RWPE2 (cell line): ENCODE data around the gene HDGFL2.

ENCODE experiments used
- ATAC-seq: fragments of 200-7000 bp; cut with Tn5 transposase; 3 replicates; pipeline ENCODE4 v1.9.1; 2021; ENCODE audit warnings: low read depth
- DNase-seq: peaks from one replicate; pipeline ENCODE4 v3.0.0-alpha.2; 2020; ENCODE audit warnings: low spot score
- H3K27ac ChIP-seq: fragments of 450-650 bp; 2 replicates; pipeline ENCODE4 v1.5.1; 2017; ENCODE audit warnings: mild to moderate bottlenecking; ENCODE audit not compliant: poor library complexity, severe bottlenecking
- H3K27me3 ChIP-seq: fragments of 250-450 bp; sonication (Bioruptor Pico); 2 replicates; pipeline ENCODE4 v1.5.1; 2021; ENCODE audit warnings: mild to moderate bottlenecking, moderate library complexity; ENCODE audit not compliant: insufficient read depth, poor library complexity, severe bottlenecking
- H3K36me3 ChIP-seq: fragments of 250-450 bp; sonication (Bioruptor Pico); 2 replicates; pipeline ENCODE4 v1.5.1; 2020; ENCODE audit warnings: low read depth, mild to moderate bottlenecking, moderate library complexity
- H3K4me1 ChIP-seq: fragments of 250-450 bp; sonication (Bioruptor Pico); 2 replicates; pipeline ENCODE4 v1.5.1; 2021; ENCODE audit warnings: mild to moderate bottlenecking, moderate library complexity; ENCODE audit not compliant: insufficient read depth, poor library complexity, severe bottlenecking
- H3K4me3 ChIP-seq: fragments of 250-450 bp; sonication (Bioruptor Pico); 2 replicates; pipeline ENCODE4 v1.5.1; 2021; ENCODE audit warnings: mild to moderate bottlenecking, moderate library complexity; ENCODE audit not compliant: severe bottlenecking
- H3K9me3 ChIP-seq: fragments of 250-450 bp; sonication (Bioruptor Pico); 2 replicates; pipeline ENCODE4 v1.5.1; 2021; ENCODE audit warnings: mild to moderate bottlenecking, moderate library complexity; ENCODE audit not compliant: severe bottlenecking
- TF ChIP-seq, protein P1 (sequence below): fragments of 450-650 bp; IDR thresholded peaks from one replicate; pipeline ENCODE4 v1.5.1; 2017; ENCODE audit warnings: mild to moderate bottlenecking, moderate library complexity; ENCODE audit not compliant: poor library complexity, severe bottlenecking

Gene HDGFL2

DNA sequence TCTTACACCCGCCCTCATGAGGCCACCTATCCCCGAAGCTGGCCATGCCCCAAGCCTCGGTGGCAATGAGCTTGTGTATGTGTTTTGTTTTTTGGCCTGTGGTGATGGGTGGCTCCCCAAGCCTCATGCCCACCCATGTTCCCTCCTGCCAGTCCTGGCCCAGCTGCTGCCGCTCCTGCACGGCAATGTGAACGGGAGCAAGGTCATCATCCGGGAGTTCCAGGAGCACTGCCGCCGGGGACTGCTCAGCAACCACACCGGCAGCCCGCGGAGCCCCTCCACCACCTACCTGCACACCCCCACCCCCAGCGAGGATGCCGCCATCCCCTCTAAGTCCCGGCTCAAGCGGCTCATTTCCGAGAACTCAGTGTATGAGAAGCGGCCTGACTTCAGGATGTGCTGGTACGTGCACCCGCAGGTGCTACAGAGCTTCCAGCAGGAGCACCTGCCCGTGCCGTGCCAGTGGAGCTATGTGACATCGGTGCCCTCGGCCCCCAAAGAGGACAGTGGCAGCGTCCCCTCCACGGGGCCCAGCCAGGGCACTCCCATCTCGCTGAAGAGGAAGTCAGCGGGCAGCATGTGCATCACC is 39.1 kb upstream of the HDGFL2 start:
- TF ChIP-seq, protein P1, sequence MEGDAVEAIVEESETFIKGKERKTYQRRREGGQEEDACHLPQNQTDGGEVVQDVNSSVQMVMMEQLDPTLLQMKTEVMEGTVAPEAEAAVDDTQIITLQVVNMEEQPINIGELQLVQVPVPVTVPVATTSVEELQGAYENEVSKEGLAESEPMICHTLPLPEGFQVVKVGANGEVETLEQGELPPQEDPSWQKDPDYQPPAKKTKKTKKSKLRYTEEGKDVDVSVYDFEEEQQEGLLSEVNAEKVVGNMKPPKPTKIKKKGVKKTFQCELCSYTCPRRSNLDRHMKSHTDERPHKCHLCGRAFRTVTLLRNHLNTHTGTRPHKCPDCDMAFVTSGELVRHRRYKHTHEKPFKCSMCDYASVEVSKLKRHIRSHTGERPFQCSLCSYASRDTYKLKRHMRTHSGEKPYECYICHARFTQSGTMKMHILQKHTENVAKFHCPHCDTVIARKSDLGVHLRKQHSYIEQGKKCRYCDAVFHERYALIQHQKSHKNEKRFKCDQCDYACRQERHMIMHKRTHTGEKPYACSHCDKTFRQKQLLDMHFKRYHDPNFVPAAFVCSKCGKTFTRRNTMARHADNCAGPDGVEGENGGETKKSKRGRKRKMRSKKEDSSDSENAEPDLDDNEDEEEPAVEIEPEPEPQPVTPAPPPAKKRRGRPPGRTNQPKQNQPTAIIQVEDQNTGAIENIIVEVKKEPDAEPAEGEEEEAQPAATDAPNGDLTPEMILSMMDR: no peak
- Histone ChIP-seq H3K4me3 (no peak overlapping the region), H3K27ac (no peak overlapping the region), H3K36me3 (peaks cover 57% of the 10 kb centered on the region), H3K9me3 (no peaks in the 10 kb centered on the region), H3K27me3 (no peaks in the 10 kb centered on the region), H3K4me1 (no peaks in the 10 kb centered on the region)
- DNase-seq (no peak), ATAC-seq (no peak)

DNA sequence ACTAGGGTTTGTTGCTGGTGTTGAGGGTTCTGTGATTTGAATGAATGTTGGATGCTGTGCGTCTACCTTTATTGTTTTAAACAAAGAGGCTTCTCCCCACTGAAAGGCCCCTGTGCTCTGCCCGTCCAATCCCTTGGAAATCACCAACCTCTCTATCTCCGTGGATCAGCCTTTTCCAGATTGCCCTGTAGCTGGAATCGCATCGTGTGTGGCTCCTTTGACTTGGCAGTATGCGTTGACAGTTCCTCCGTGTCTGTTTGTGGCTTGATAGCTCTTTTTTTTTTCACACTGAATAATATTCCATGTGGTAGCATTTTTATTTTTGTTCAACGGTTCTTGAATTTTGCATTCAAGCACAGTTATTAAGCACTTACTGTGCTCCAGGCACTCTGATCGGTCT is 37.7 kb upstream of the HDGFL2 start:
- H3K27ac ChIP-seq: no peak overlapping the region
- ATAC-seq (no peak), DNase-seq (no peak)
- TF ChIP-seq, protein P1: no peak
- H3K4me1 ChIP-seq: no peaks in the 10 kb centered on the region
- no peaks in the 10 kb centered on the region for H3K27me3 ChIP-seq
- no peak overlapping the region for H3K4me3 ChIP-seq
- H3K36me3 ChIP-seq: peaks cover 54% of the 10 kb centered on the region
- H3K9me3 ChIP-seq: no peaks in the 10 kb centered on the region

DNA sequence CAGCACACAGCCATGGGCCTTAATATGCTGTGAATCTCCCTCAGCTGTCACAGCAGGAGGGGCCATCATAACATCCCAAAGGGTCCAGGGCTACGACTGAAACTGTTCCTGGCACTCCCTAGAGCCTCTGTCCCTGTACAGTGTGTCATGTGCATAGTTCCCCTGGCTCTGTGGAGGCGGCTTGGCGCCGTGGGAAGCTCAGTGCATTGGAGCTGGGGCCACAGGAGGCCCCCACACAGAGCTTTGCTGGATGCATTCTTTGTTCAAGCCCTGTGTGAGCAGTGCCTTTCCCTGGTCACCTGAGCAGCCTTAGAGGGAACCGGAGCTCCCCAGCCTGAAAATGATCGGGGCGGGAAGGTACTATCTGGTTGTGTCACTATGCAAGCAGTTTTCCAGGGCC is 35.9 kb upstream of the HDGFL2 start:
- Histone ChIP-seq H3K27me3 (no peaks in the 10 kb centered on the region), H3K27ac (no peak overlapping the region), H3K4me1 (no peaks in the 10 kb centered on the region), H3K36me3 (peaks cover 44% of the 10 kb centered on the region), H3K9me3 (no peaks in the 10 kb centered on the region), H3K4me3 (no peak overlapping the region)
- TF ChIP-seq, protein P1: no peak
- DNase-seq: no peak
- no peak for ATAC-seq

DNA sequence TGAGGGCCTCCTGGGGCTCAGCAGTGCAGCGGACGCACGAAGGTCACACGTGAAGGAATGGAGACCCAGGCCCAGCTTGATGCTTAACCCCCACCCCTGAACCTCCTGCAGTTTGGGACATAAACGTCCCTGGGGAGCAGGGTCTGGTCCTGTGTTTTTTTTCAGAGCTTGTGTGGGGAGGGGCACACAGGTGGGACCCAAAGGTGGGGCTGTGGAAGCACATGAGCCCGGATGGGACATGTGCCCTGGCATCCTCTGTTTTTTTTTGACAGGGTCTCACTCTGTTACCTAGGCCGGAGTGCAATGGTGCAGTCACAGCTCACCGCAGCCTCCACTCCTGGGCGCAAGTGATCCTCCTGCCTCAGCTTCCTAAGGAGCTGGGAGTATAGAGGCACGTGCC is 35.0 kb upstream of the HDGFL2 start:
- DNase-seq: no peak
- no peaks in the 10 kb centered on the region for H3K4me1 ChIP-seq
- no peak overlapping the region for H3K4me3 ChIP-seq
- no peaks in the 10 kb centered on the region for H3K27me3 ChIP-seq
- H3K9me3 ChIP-seq: no peaks in the 10 kb centered on the region
- TF ChIP-seq, protein P1: no peak
- ATAC-seq: no peak
- no peak overlapping the region for H3K27ac ChIP-seq
- peaks cover 36% of the 10 kb centered on the region for H3K36me3 ChIP-seq

DNA sequence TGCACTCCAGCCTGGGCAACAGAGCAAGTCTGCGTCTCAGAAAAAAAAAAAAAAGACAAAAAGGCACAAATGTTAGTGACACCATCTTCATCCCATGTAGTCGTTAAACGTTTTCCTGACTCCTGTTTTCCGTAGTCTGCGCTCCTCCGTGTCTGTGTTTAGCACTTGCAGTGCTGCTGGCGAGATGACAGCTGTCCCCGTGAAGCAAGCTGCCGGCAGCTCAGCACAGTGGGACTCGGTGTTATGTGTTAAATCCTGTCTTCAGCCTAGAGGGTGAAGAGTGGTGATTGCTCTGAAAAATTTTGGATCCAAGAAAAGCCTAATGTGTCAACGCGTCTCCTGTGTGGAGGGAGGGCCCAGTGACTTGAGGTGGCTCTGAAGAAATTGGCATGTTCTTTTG is 32.9 kb upstream of the HDGFL2 start:
- peaks cover 18% of the 10 kb centered on the region for H3K36me3 ChIP-seq
- H3K27ac ChIP-seq: no peak overlapping the region
- ATAC-seq: no peak
- TF ChIP-seq, protein P1: no peak
- H3K9me3 ChIP-seq: no peaks in the 10 kb centered on the region
- DNase-seq: no peak
- H3K4me1 ChIP-seq: no peaks in the 10 kb centered on the region
- H3K4me3 ChIP-seq: no peak overlapping the region
- H3K27me3 ChIP-seq: no peaks in the 10 kb centered on the region
